Measurements from ENCODE around the gene SOBP.

The SOBP gene

GRCh38 chr6:107660839-107661238 is 170.9 kb downstream of the SOBP start:
- DNase-seq (ENCODE audit: low read depth), result no peak

GRCh38 chr6:107661291-107661690 is 171.4 kb downstream of the SOBP start:
- DNase-seq (ENCODE audit: low read depth), result no peak

DNA sequence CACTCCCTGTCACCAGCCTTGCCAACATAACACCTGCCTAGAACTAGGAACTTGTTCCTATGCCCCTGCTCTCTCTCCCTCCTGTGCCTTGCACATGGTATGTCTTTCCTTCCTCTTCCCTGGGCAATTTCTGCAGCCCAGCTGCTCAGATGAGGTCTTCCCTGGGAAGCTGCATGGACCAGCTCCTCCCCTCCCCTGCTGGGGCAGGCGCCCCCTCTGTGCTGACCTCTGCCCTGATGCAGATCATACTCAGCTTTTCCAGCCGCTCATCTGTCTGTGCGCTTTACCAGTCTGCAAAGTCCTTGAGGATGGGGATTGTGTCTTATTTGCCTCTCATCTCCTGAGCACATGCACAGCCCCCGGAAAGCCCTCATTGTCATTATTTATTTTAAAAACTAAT is 172.4 kb downstream of the SOBP start:
- DNase-seq (ENCODE audit: low read depth), result no peak

- DNase-seq (ENCODE audit: low read depth), result no peak
These were observed 173.4 kb downstream of the SOBP start for GRCh38 chr6:107663308-107663707.

DNA sequence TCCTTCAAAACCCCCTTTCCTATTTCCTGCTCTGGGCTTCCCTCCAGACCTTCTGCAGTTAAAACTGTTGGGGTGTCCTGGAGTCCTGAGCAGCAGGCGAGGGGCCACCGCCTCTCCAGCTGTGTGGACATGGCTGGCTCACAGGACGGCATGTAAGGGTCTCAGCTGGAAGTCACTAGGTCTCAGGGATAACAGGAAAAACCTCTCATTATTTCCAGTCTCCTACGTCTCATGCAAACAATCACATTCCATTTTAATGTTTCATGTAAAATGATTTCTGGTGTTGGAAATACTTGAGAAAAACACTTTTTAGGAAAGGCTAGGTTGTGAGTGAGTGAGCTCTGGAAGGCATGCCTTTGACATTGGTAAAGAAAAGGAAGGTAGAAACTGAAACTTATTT is 175.5 kb downstream of the SOBP start:
- no peak for DNase-seq (ENCODE audit: low read depth)

DNA sequence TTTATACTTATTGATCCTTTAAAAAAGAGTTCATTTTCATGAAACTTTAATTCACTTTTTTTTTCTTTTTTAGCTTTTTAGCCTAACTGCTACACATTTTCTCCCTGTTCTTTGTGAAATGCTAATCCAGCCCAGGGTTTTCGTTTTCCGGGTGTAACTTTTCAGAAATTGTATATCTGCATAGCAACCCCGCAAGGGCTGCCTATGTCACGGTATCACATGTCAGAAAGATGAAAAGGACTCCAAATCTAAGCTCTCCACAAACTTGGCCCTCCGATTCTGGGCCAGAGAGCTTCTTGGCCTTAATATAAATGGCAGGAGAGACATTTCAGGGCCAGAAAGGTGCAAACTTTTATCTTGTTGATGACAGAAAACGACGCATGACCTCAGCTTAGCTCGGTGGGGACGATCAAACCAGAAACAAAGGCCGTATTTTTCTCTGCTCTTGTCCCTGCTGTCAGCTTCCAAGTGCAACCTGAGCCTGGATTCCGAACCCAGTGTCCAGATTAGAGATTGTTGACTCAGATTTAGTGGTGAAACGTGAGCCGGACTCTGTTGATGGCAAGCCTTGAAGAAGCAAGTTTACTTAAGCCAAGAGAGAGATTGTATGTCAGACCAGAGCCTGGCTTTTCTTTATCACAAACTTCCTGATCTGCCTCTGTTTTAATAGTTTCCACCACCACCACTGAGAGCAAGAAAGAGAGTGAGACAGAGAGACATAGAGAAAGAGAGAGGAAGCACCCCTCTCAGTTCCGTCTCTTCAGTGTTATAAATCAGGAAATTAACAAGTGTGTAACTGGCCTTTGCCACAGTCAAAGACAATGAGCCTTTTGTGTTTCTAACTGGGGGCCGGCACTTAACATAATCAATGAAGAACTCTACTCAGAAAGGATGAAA is 176.4 kb downstream of the SOBP start:
- no peak for DNase-seq (ENCODE audit: low read depth)

GRCh38 chr6:107666981-107667601 is 177.2 kb downstream of the SOBP start:
- DNase-seq (ENCODE audit: low read depth), result no peak

DNA sequence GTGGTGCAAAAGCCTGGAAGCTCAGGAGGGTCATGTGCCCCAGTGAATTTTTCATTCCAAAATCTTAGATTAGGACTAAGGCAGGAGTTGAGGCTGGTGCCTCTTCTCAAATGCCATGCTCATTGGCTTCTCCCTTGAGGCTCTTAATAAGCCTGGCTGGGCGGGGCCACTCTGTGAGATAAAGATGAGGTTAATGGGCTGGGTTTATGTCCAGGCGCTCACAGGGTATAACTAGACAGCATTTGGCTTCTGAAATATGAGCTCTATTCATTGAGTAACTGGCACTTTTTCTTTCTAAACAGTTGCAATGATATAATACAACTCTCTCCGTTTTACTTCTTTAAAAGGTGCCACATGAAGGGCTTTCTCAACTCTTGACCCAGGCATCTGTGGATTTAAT is 177.9 kb downstream of the SOBP start:
- no peak for DNase-seq (ENCODE audit: low read depth)

DNA sequence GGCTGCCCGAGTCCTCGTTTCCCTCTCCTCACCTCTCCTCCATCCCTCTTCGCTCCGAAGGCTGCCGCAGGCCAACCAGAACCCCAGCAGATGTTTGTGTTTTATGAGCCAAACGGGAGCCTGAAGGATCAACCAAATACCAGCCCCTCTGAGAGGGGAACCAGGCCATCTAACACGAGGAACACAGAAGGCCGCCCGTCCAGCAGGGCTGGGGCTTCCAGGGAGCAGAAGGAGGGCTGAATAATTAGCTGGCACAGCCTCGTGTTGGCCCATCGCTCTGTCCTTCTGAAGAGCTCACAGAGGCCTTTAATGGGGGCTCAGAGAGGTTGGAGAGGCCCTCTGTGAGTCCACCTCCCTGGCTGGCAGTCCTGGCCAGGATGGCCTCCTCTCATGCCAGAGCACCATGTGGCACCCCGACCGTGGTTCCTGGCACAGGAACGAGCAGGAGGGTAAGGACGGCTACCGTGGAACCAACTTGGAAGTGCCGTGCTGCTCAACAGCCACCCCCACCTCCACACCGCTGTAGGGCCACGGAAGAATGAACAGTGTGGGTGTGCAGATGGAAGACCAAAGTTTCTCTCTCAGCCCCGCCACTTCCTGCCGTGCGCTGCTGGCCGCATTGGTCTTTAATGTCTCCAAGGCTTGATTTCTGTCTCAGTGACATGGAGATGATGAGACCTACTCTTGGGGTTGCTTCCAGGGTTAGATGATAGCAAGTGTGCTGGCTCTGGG is 179.0 kb downstream of the SOBP start:
- DNase-seq (ENCODE audit: low read depth), result no peak

DNA sequence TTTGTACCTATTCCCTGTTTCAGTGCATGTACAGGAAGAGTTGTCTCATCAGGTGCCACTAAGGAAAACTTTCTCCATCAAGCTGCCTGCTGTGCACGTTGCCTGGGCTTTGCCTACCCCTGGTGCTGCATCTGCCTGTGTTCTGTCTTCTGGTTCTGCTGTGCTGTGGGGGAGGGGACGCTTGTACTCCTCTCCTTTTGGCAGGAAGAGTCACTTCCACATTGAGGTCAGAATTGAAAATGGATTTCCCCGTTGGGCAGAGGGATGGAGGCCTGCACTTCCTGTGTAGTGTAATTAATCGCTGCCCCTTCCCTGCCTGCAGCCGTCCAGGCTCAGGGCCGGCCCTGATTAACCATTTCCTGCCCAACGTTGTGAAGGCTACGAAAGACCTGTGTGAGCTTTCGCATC is 180.9 kb downstream of the SOBP start:
- no peak for DNase-seq (ENCODE audit: low read depth)

- DNase-seq (ENCODE audit: low read depth), result no peak
These were observed 183.2 kb downstream of the SOBP start for GRCh38 chr6:107673076-107673494.

- DNase-seq (ENCODE audit: low read depth), result peak; percentile 76
These were observed 185.2 kb downstream of the SOBP start for GRCh38 chr6:107674995-107675738.

DNA sequence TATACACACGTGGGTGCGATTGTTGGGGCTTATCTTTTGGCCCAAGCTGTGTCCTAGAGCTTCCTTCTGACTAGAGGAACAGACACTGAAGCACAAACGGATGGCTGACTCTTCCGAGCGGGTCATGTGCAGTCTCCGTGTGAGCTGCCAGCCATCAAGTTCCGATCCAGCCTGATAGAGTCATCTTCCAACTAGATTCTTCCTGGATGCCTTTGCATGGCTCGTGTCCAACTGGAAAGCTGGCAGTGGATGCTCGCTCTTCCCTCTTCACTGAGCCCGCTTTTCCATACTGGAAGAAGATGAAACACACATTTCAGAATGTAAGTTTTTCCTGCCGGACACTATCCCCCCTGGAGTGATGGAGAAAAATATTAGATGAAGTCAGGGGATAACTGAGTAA is 186.1 kb downstream of the SOBP start:
- DNase-seq (ENCODE audit: low read depth), result no peak

GRCh38 chr6:107677399-107677798 is 187.5 kb downstream of the SOBP start:
- no peak for DNase-seq (ENCODE audit: low read depth)

GRCh38 chr6:107679457-107679856 is 189.5 kb downstream of the SOBP start:
- DNase-seq (ENCODE audit: low read depth), result no peak

GRCh38 chr6:107682721-107683120 is 192.8 kb downstream of the SOBP start:
- DNase-seq (ENCODE audit: low read depth), result no peak

DNA sequence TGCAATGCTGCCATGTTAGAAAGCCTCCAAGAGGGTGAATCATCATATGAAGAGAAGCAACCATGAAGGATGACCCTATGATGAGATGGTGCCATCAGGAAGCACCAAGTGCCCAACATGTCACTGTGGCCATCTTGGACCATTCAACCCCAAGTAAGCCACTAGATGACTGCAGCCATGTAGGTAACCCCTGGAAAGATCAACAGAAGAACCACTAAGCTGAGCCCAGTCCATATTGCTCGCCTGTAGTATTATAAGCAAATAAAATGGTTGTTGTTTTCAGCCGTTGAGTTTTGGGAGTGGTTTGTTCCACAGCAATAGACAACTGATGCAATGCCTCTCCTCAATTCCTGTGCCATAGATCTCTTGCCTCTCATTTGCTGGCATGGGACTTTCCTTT is 193.3 kb downstream of the SOBP start:
- DNase-seq (ENCODE audit: low read depth), result no peak

GRCh38 chr6:107684996-107685395 is 195.1 kb downstream of the SOBP start:
- DNase-seq (ENCODE audit: low read depth), result no peak

GRCh38 chr6:107689190-107689589 is 199.3 kb downstream of the SOBP start:
- DNase-seq (ENCODE audit: low read depth), result no peak

- DNase-seq (ENCODE audit: low read depth), result no peak
These were observed 200.2 kb downstream of the SOBP start for GRCh38 chr6:107689951-107690642.

DNA sequence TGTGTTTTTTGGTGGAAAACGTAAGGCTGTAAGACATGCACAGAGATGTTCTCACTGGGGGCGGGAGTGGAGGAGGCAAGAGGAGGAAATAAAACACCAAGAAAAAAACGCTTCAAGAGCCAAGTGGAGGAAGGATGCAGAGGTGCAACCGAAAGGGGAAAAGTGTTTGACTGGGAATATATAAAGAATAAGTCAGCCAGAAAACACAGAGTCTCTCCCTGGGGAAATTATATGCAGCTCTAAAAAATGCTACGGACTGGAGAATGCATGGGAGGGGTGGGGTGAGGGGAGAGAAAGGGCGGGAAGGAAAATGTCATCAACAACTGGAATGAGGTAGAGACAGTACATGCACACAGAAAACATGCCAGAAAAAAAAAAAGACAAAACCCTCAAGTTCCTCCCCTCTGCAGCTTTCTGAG is 200.7 kb downstream of the SOBP start:
- no peak for DNase-seq (ENCODE audit: low read depth)
